Measurements from ENCODE around the gene IL23A. TPM values are rescaled to one million over a fixed set of nuclear protein-coding genes. Genes with fewer than 3 reads are reported as not detected.
"Not testable (repeated sequence)": the region's sequence is repeated elsewhere in the genome, so short reads cannot be mapped to it uniquely, and the experiment has no call there.

The IL23A gene
- total RNA-seq, 1 donor from 2014 or later: 36.9 TPM

DNA sequence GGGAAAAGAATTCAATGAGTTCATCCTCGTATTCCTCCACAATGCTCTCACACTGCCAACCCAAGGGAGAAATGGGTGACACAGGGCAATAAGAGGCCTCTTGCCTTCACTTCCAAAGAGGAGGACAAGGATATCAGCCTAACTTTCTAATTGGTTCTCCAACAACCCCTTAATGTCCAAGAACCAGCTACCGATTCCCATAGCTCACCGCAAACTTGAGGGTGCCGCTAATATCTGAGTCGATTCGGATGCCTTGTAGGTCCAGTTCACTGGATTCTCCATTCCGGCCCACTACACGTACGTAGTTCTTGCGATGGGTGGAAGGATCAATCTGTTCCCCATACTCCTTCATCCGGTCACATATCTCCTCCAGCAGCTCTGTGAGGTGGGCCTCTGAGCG lies 27.7 kb upstream of the IL23A start:
- intact Hi-C loops (cut with micrococcal nuclease): no loop called here
- no peak for DNase-seq
- Mint-ChIP-seq H3K27ac (no peak overlapping the region), H3K4me1 (peaks cover 7% of the 10 kb centered on the region), H3K4me3 (no peak overlapping the region), H3K9me3 (no peaks in the 10 kb centered on the region), H3K36me3 (ENCODE audit: low read depth) (peaks cover 33% of the 10 kb centered on the region), H3K27me3 (no peaks in the 10 kb centered on the region)

- H3K4me1 Mint-ChIP-seq: peaks cover 7% of the 10 kb centered on the region
- H3K36me3 Mint-ChIP-seq (ENCODE audit: low read depth): peaks cover 28% of the 10 kb centered on the region
- no peaks in the 10 kb centered on the region for H3K27me3 Mint-ChIP-seq
- intact Hi-C loops (cut with micrococcal nuclease): loop anchor here (5.0 kb wide), 1 partner anchor 48 kb away; the partner anchor contains the start of gene COQ10A
- DNase-seq: no peak
- peak overlapping the region; percentile 98 for H3K27ac Mint-ChIP-seq
- H3K4me3 Mint-ChIP-seq: peak overlapping the region; percentile 97
- H3K9me3 Mint-ChIP-seq: no peaks in the 10 kb centered on the region
Observed at GRCh38 chr12:56315249-56315621, 23.4 kb upstream of the IL23A start.

DNA sequence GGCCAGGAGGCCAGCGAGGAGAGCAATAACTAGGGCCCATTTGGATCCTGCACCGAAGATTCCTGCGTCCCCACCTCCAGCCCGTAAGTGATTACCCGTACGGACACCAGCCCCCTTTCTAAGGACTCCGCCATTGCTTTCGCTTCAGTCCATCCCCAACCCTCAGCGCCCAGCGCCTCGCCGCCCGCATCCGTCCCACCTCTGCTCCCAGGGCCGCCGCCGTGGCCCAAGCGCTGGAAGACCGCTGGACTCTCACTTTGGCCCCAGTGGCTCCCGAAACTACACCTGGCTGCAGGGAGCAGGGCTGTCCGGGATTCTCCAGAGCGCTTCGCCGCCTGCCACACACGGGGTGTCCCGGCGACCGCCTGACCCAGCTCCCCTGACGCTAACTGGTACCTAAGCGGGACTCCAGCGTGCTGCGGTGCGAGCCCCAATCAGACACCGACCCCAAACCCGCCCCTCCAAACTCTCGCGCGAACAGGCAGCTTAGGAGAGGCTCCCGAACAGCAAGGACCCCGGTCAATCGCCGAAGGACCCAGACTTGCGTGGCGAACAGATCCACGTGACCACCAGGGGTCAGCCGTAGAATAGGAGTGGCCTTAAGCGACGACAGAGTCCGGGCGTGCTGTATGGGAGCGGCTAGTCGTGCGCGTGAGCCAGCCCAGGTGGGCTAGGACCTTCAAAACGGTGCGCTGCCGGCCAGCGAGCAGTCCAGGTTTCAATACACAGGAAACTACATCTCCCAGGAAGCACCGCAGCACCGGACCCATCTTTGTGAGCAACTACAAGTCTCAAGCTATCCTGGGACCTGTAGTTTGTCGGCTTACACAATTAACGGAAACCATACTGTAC lies 22.8 kb upstream of the IL23A start, which contains the start of gene CNPY2:
Gene CNPY2 (minus strand): TSS at position 367 of the 852 bp plus-strand sequence. CDS start 771 bp downstream, outside the sequence.
- peak; percentile 97 for DNase-seq
- Mint-ChIP-seq H3K4me1 (peaks cover 7% of the 10 kb centered on the region), H3K27ac (peak within 1 kb of the TSS; percentile 98), H3K27me3 (no peaks in the 10 kb centered on the region), H3K4me3 (peak within 1 kb of the TSS; percentile 97), H3K36me3 (ENCODE audit: low read depth) (peaks cover 22% of the 10 kb centered on the region), H3K9me3 (no peaks in the 10 kb centered on the region)
- intact Hi-C loops (cut with micrococcal nuclease): loop anchor here (1.0 to 5.0 kb wide), 8 partner anchors 16 to 200 kb away; partner anchors contain the start of genes COQ10A, CS, IL23A and RPL41

DNA sequence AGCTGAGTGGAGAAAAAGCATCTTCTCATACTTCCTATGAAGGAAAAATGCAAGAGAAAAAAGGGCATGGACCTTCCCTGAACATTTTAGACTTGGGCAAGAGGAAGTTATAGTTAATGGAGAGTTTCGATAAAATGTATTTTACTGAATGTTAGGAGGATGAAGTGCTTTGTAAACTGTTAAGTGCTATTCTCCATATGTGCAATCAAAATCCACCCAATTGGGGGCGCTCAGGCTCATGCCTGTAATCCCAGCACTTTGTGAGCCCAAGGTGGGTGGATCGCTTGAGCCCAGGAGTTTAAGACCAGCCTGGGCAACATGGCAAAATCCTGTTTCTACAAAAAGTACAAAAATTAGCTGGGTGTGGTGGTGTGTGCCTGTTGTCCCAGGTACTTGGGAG lies 21.0 kb upstream of the IL23A start:
- no peak overlapping the region for H3K4me3 Mint-ChIP-seq
- peaks cover 22% of the 10 kb centered on the region for H3K36me3 Mint-ChIP-seq (ENCODE audit: low read depth)
- DNase-seq: no peak
- peaks cover 7% of the 10 kb centered on the region for H3K4me1 Mint-ChIP-seq
- H3K27me3 Mint-ChIP-seq: no peaks in the 10 kb centered on the region
- no peak overlapping the region for H3K27ac Mint-ChIP-seq
- H3K9me3 Mint-ChIP-seq: no peaks in the 10 kb centered on the region
- intact Hi-C loops (cut with micrococcal nuclease): loop anchor here (5.0 kb wide), 1 partner anchor 50 kb away; the partner anchor contains the start of gene COQ10A

- Mint-ChIP-seq H3K4me3 (no peak overlapping the region), H3K27ac (no peak overlapping the region)
- no peak for DNase-seq
Observed at GRCh38 chr12:56321027-56321426, 17.7 kb upstream of the IL23A start.

GRCh38 chr12:56321610-56322009 lies 17.1 kb upstream of the IL23A start:
- H3K4me3 Mint-ChIP-seq; DNase-seq; intact Hi-C loops (cut with micrococcal nuclease); H3K27ac Mint-ChIP-seq; H3K27me3 Mint-ChIP-seq; H3K4me1 Mint-ChIP-seq; H3K9me3 Mint-ChIP-seq: not testable (repeated sequence)
- peaks cover 39% of the 10 kb centered on the region for H3K36me3 Mint-ChIP-seq (ENCODE audit: low read depth)

More at GRCh38 chr12:56321027-56321426, 17.7 kb upstream of the IL23A start:
- Mint-ChIP-seq H3K36me3 (ENCODE audit: low read depth) (peaks cover 35% of the 10 kb centered on the region), H3K27me3 (no peaks in the 10 kb centered on the region), H3K9me3 (no peaks in the 10 kb centered on the region), H3K4me1 (no peaks in the 10 kb centered on the region)
- intact Hi-C loops (cut with micrococcal nuclease): no loop called here

DNA sequence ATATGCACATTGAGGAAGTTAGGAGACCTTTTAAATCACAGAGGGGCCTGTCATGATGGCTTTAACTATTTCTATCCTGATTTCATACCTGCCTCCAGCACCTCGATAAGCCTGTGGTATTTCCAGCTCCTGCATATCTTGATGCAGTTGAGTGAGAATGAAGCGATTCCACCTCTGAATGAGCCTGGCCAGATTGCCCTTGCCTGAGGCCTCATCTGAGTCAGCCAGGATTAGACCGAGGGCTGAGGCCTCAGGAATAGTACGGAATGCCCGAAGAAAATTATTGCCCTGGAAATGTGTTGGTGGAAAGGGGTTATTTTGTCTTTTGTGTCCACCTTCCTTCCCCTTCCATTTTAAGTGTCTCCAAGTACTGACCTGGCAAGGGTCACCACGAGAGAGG lies 14.5 kb upstream of the IL23A start:
- DNase-seq: no peak
- Mint-ChIP-seq H3K27ac (no peak overlapping the region), H3K4me3 (no peak overlapping the region), H3K9me3 (no peaks in the 10 kb centered on the region), H3K4me1 (peaks cover 5% of the 10 kb centered on the region), H3K27me3 (no peaks in the 10 kb centered on the region), H3K36me3 (ENCODE audit: low read depth) (peaks cover 47% of the 10 kb centered on the region)
- intact Hi-C loops (cut with micrococcal nuclease): no loop called here

GRCh38 chr12:56326126-56326525 lies 12.6 kb upstream of the IL23A start:
- Mint-ChIP-seq H3K27ac (no peak overlapping the region), H3K4me3 (no peak overlapping the region), H3K9me3 (no peaks in the 10 kb centered on the region), H3K4me1 (peaks cover 5% of the 10 kb centered on the region), H3K36me3 (ENCODE audit: low read depth) (peaks cover 43% of the 10 kb centered on the region), H3K27me3 (no peaks in the 10 kb centered on the region)
- intact Hi-C loops (cut with micrococcal nuclease): no loop called here
- no peak for DNase-seq

GRCh38 chr12:56326533-56326932 lies 12.2 kb upstream of the IL23A start:
- Mint-ChIP-seq H3K27me3 (no peaks in the 10 kb centered on the region), H3K27ac (no peak overlapping the region), H3K36me3 (ENCODE audit: low read depth) (peaks cover 43% of the 10 kb centered on the region)

GRCh38 chr12:56330936-56331490 lies 7.7 kb upstream of the IL23A start:
- peaks cover 24% of the 10 kb centered on the region for H3K4me1 Mint-ChIP-seq
- intact Hi-C loops (cut with micrococcal nuclease): loop anchor here (10.0 kb wide), 1 partner anchor 304 kb away; the partner anchor contains the start of gene BAZ2A
- no peak for DNase-seq
- H3K27ac Mint-ChIP-seq: peak overlapping the region; percentile 0
- peaks cover 17% of the 10 kb centered on the region for H3K36me3 Mint-ChIP-seq (ENCODE audit: low read depth)
- no peaks in the 10 kb centered on the region for H3K9me3 Mint-ChIP-seq
- H3K27me3 Mint-ChIP-seq: no peaks in the 10 kb centered on the region
- H3K4me3 Mint-ChIP-seq: no peak overlapping the region

More at GRCh38 chr12:56326533-56326932, 12.2 kb upstream of the IL23A start:
- DNase-seq: no peak
- no peaks in the 10 kb centered on the region for H3K9me3 Mint-ChIP-seq
- intact Hi-C loops (cut with micrococcal nuclease): no loop called here
- H3K4me3 Mint-ChIP-seq: no peak overlapping the region
- peaks cover 7% of the 10 kb centered on the region for H3K4me1 Mint-ChIP-seq

- Mint-ChIP-seq H3K27me3 (no peaks in the 10 kb centered on the region), H3K4me1 (peaks cover 31% of the 10 kb centered on the region), H3K27ac (peak overlapping the region; percentile 99), H3K36me3 (ENCODE audit: low read depth) (peaks cover 5% of the 10 kb centered on the region), H3K4me3 (peak overlapping the region; percentile 88), H3K9me3 (no peaks in the 10 kb centered on the region)
- intact Hi-C loops (cut with micrococcal nuclease): loop anchor here (1.0 to 10.0 kb wide), 4 partner anchors 32 to 302 kb away; partner anchors contain the start of genes BAZ2A, CS, SPRYD4 and TIMELESS
- DNase-seq: peak; percentile 63
Observed at GRCh38 chr12:56332512-56333196, 6.0 kb upstream of the IL23A start.

DNA sequence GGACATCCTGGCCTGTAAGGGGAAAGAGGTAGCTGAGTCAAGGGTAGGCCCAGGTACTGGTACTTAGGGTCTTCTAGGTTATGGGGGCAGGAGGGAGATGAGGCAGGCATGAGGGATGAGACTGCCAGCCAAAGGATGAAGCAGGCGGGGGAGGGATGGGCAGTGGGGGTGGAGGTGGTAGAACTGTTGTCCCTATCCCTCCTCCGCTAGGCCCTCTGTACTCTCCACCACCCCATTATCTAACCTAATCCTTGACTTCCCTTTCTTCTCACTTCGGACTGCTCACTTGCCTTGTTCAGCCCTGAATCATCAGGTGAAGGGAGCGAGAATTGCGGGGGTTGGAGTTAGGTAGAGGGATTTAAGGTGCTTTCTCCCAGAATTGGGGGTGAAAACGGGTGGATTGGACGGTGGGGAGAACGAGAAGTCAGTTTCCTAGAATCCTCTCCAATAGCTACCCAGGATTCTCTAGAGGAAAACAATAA lies 5.4 kb upstream of the IL23A start:
- H3K4me3 Mint-ChIP-seq: peak overlapping the region; percentile 88
- H3K27ac Mint-ChIP-seq: peak overlapping the region; percentile 99
- no peak for DNase-seq
- intact Hi-C loops (cut with micrococcal nuclease): loop anchor here (1.0 to 10.0 kb wide), 4 partner anchors 33 to 302 kb away; partner anchors contain the start of genes BAZ2A, CS, SPRYD4 and TIMELESS
- peaks cover 36% of the 10 kb centered on the region for H3K4me1 Mint-ChIP-seq
- H3K9me3 Mint-ChIP-seq: no peaks in the 10 kb centered on the region
- H3K27me3 Mint-ChIP-seq: no peaks in the 10 kb centered on the region
- no peaks in the 10 kb centered on the region for H3K36me3 Mint-ChIP-seq (ENCODE audit: low read depth)

GRCh38 chr12:56333679-56334489 lies 4.8 kb upstream of the IL23A start, which contains the start of gene PAN2:
PAN2 (minus strand) TSS chr12:56334000; CDS start chr12:56333094, 906 bp downstream.
- no peaks in the 10 kb centered on the region for H3K27me3 Mint-ChIP-seq
- no peaks in the 10 kb centered on the region for H3K9me3 Mint-ChIP-seq
- H3K4me1 Mint-ChIP-seq: peaks cover 42% of the 10 kb centered on the region
- peak within 1 kb of the TSS; percentile 88 for H3K4me3 Mint-ChIP-seq
- DNase-seq: peak; percentile 98
- intact Hi-C loops (cut with micrococcal nuclease): loop anchor here (1.0 to 10.0 kb wide), 6 partner anchors 18 to 301 kb away; partner anchors contain the start of genes BAZ2A, CS, SPRYD4 and STAT2
- peak within 1 kb of the TSS; percentile 99 for H3K27ac Mint-ChIP-seq
- peaks cover 4% of the 10 kb centered on the region for H3K36me3 Mint-ChIP-seq (ENCODE audit: low read depth)
